Medulla oblongata (tissue), 1 donor: Measurements from ENCODE around the gene METTL22.

Experiments used
- DNase-seq: peaks from one replicate; pipeline ENCODE4 v3.0.0-alpha.2; 2015; ENCODE audit errors: extremely low spot score

METTL22 gene

GRCh38 chr16:8691728-8692127 is 70.2 kb downstream of the METTL22 start:
- DNase-seq: no peak

GRCh38 chr16:8694795-8695728 is 73.6 kb downstream of the METTL22 start:
- DNase-seq: no peak

DNA sequence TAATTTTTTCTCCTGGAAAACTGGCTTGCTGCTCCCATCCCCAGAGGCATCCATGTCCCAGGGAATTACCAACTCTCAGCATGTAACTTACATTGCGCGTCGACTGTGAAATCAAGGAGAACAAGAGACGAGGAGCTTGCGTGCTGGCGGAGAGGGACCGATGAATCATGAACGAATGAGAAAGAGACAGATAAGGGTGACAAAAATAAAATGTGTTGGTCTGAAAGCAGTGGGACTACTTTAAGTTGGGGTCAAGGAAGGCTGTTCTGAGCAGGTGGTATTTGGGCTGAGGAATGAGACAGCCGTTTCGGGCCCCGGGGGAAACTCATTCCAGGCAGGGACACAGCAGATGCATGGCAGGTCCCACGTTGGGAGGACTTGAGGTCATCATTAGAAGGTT is 75.4 kb downstream of the METTL22 start:
- DNase-seq: no peak

- DNase-seq: no peak
Measured at GRCh38 chr16:8697965-8698364, 76.5 kb downstream of the METTL22 start.
